GM23338 (cell line): ENCODE results near the gene BAD. TPM values are rescaled to one million over a fixed set of nuclear protein-coding genes. Genes with fewer than 3 reads are reported as not detected.

Source experiments
- ATAC-seq: fragments of 200-7000 bp; cut with Tn5 transposase; 3 replicates; pipeline ENCODE4 v1.9.1; 2020
- DNase-seq: peaks from one replicate; pipeline ENCODE4 v3.0.0-alpha.2; 2015; ENCODE audit warnings: low spot score
- H2AFZ ChIP-seq: fragments of 200-600 bp; sonication (generic); 2 replicates; pipeline ENCODE4 v1.8.0; 2016; ENCODE audit warnings: antibody characterized with exemption, mild to moderate bottlenecking, moderate library complexity
- H3F3A ChIP-seq: fragments of 200-600 bp; sonication (generic); replicated peaks from 2 replicates; pipeline ENCODE4 v1.8.0; 2017; ENCODE audit warnings: antibody characterized with exemption, mixed run types, low read depth
- H3K27ac ChIP-seq: fragments of 200-600 bp; sonication (generic); 2 replicates; pipeline ENCODE4 v1.6.1; 2016; ENCODE audit warnings: low read depth
- H3K27me3 ChIP-seq: fragments of 200-600 bp; sonication (generic); 2 replicates; pipeline ENCODE4 v1.8.0; 2016; ENCODE audit warnings: mild to moderate bottlenecking, mixed run types, moderate library complexity; ENCODE audit not compliant: insufficient read depth
- H3K36me3 ChIP-seq: fragments of 200-600 bp; sonication (generic); 2 replicates; pipeline ENCODE4 v1.8.0; 2016; ENCODE audit warnings: mild to moderate bottlenecking; ENCODE audit not compliant: insufficient read depth
- H3K4me1 ChIP-seq: fragments of 200-600 bp; sonication (generic); 2 replicates; pipeline ENCODE4 v1.8.0; 2016; ENCODE audit warnings: mild to moderate bottlenecking, moderate library complexity; ENCODE audit not compliant: insufficient read depth
- H3K4me2 ChIP-seq: fragments of 200-600 bp; sonication (generic); 2 replicates; pipeline ENCODE4 v1.7.1; 2017; ENCODE audit warnings: mixed run types
- H3K4me3 ChIP-seq: fragments of 200-600 bp; sonication (generic); 2 replicates; pipeline ENCODE4 v1.6.1; 2016; ENCODE audit warnings: mixed run types
- H3K79me2 ChIP-seq: fragments of 200-600 bp; sonication (generic); replicated peaks from 2 replicates; pipeline ENCODE4 v1.8.0; 2017; ENCODE audit warnings: mild to moderate bottlenecking; ENCODE audit not compliant: insufficient read depth
- H3K9me2 ChIP-seq: fragments of 200-600 bp; sonication (generic); 2 replicates; pipeline ENCODE4 v1.8.0; 2017; ENCODE audit not compliant: insufficient read depth
- H4K20me1 ChIP-seq: fragments of 200-600 bp; sonication (generic); replicated peaks from 2 replicates; pipeline ENCODE4 v1.8.0; 2017; ENCODE audit warnings: mild to moderate bottlenecking; ENCODE audit not compliant: insufficient read depth
- H3K27ac Mint-ChIP-seq: 2 replicates; pipeline ENCODE4 v1.8.0; 2020; ENCODE audit warnings: inconsistent platforms, mild to moderate bottlenecking, moderate library complexity, mixed read lengths
- H3K27me3 Mint-ChIP-seq: 3 replicates; pipeline ENCODE4 v1.8.0; 2022; ENCODE audit warnings: low read depth, mild to moderate bottlenecking, moderate library complexity, mixed read lengths, inconsistent platforms; ENCODE audit not compliant: insufficient read depth, poor library complexity
- H3K36me3 Mint-ChIP-seq: 3 replicates; pipeline ENCODE4 v1.8.0; 2021; ENCODE audit warnings: low read depth, mild to moderate bottlenecking, inconsistent platforms, moderate library complexity, mixed read lengths
- H3K4me1 Mint-ChIP-seq: 3 replicates; pipeline ENCODE4 v1.8.0; 2020; ENCODE audit warnings: mild to moderate bottlenecking, inconsistent platforms, mixed read lengths
- H3K4me3 Mint-ChIP-seq: 3 replicates; pipeline ENCODE4 v1.8.0; 2021; ENCODE audit warnings: moderate library complexity, mild to moderate bottlenecking, inconsistent platforms, mixed read lengths
- H3K9me3 Mint-ChIP-seq: 3 replicates; pipeline ENCODE4 v1.8.0; 2020; ENCODE audit warnings: moderate library complexity, mild to moderate bottlenecking, inconsistent platforms, mixed read lengths
- JUNB ChIP-seq: IDR thresholded peaks from one replicate; pipeline ENCODE4 v1.6.1; 2016; ENCODE audit warnings: antibody characterized with exemption; ENCODE audit not compliant: unreplicated experiment
- NANOG ChIP-seq: IDR thresholded peaks from 2 replicates; pipeline ENCODE4 v1.6.1; 2016; ENCODE audit warnings: antibody characterized with exemption, borderline replicate concordance
- POLR2AphosphoS5 ChIP-seq: IDR thresholded peaks from 2 replicates; pipeline ENCODE4 v1.6.1; 2016; ENCODE audit warnings: antibody characterized with exemption, low read depth
- ZNF114 ChIP-seq: fragments of 250-450 bp; sonication (Bioruptor Pico); IDR thresholded peaks from 2 replicates; pipeline ENCODE4 v1.5.0; 2020; ENCODE audit warnings: mild to moderate bottlenecking, moderate library complexity
- polyA plus RNA-seq: library from polyadenylated mRNA; unstranded; fragments of >200 nt; fragmentation: Nextera tagmentation; extraction: Ambion mirVana; gene quantifications from 2 replicates; pipeline ENCODE4 v1.2.1, GENCODE V29; 2016
- total RNA-seq: library from RNA; depleted of rRNA; stranded (reverse); fragments of >200 nt; shearing (Covaris generic); gene quantifications from 2 replicates; pipeline ENCODE4 v1.2.3, GENCODE V29; 2014
- TF ChIP-seq, protein P1 (sequence below): fragments of 250-450 bp; sonication (Bioruptor Pico); IDR thresholded peaks from 2 replicates; pipeline ENCODE4 v1.5.0; 2020; ENCODE audit warnings: mild to moderate bottlenecking, moderate library complexity
- TF ChIP-seq, protein P2 (sequence below), 2 experiments: fragments of 200-600 bp in 1 of 2; sonication (generic) in 1 of 2; conservative IDR thresholded peaks; 2 replicates each; pipeline versions ENCODE4 v1.5.1 to v1.6.1; 2016 to 2017; ENCODE audit warnings: antibody characterized with exemption in 2 of 2, low read depth in 2 of 2, mild to moderate bottlenecking in 2 of 2, moderate library complexity in 1 of 2
- TF ChIP-seq, protein P3 (sequence below): IDR thresholded peaks from 2 replicates; pipeline ENCODE4 v1.6.1; 2016; ENCODE audit warnings: antibody characterized with exemption
- TF ChIP-seq, protein P4 (sequence below): IDR thresholded peaks from one replicate; pipeline ENCODE4 v1.6.1; 2018; ENCODE audit warnings: antibody characterized with exemption; ENCODE audit not compliant: unreplicated experiment

Gene BAD
- total and polyA plus RNA-seq, 2 experiments from 2014 or later = 46.3 to 46.4 TPM

DNA sequence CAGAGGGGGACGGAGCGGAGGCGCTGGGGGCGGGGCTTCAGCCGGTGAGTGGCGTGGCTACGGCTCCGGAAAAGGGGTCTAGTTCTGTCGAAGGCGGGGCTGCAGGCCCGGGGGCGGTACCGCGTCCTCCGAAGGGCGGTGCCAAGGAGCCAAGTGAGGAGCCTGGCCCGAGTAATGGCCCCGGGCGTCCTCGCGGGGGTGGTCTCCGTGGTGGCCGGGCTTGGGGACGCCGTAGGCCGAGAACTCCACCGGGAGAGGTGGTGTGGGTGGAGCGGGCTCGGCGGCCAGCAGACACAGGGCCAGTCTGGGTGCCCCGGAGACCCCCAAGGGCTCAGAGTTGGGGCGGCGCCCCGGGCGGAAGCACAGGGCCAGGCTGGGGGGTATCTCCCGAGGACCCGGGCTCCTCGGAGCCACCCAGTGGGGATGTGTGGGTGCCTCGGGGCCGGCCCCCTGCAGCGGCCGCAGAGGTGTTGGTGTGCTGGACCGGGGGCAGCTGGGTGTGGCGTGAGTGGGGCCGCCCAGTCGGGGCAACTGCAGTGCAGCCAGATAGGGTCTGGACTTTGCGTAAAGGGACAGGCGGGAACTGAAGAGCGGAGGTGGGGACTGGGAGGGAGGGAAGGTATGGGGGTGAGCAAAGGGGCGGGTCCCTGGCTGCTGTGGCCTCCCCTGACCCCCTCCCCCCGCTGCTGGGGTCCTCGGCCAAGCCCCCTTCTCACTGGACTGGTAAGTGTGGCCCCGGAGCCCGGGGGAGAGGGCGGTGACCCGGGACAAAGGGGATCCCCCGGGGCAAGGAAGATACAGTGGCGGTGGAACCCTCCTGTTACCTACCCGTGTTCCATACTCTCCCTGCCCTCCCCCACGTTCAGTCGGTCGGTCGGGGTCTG is 42.7 kb downstream of the BAD start (continued):
- TF ChIP-seq, protein P1, sequence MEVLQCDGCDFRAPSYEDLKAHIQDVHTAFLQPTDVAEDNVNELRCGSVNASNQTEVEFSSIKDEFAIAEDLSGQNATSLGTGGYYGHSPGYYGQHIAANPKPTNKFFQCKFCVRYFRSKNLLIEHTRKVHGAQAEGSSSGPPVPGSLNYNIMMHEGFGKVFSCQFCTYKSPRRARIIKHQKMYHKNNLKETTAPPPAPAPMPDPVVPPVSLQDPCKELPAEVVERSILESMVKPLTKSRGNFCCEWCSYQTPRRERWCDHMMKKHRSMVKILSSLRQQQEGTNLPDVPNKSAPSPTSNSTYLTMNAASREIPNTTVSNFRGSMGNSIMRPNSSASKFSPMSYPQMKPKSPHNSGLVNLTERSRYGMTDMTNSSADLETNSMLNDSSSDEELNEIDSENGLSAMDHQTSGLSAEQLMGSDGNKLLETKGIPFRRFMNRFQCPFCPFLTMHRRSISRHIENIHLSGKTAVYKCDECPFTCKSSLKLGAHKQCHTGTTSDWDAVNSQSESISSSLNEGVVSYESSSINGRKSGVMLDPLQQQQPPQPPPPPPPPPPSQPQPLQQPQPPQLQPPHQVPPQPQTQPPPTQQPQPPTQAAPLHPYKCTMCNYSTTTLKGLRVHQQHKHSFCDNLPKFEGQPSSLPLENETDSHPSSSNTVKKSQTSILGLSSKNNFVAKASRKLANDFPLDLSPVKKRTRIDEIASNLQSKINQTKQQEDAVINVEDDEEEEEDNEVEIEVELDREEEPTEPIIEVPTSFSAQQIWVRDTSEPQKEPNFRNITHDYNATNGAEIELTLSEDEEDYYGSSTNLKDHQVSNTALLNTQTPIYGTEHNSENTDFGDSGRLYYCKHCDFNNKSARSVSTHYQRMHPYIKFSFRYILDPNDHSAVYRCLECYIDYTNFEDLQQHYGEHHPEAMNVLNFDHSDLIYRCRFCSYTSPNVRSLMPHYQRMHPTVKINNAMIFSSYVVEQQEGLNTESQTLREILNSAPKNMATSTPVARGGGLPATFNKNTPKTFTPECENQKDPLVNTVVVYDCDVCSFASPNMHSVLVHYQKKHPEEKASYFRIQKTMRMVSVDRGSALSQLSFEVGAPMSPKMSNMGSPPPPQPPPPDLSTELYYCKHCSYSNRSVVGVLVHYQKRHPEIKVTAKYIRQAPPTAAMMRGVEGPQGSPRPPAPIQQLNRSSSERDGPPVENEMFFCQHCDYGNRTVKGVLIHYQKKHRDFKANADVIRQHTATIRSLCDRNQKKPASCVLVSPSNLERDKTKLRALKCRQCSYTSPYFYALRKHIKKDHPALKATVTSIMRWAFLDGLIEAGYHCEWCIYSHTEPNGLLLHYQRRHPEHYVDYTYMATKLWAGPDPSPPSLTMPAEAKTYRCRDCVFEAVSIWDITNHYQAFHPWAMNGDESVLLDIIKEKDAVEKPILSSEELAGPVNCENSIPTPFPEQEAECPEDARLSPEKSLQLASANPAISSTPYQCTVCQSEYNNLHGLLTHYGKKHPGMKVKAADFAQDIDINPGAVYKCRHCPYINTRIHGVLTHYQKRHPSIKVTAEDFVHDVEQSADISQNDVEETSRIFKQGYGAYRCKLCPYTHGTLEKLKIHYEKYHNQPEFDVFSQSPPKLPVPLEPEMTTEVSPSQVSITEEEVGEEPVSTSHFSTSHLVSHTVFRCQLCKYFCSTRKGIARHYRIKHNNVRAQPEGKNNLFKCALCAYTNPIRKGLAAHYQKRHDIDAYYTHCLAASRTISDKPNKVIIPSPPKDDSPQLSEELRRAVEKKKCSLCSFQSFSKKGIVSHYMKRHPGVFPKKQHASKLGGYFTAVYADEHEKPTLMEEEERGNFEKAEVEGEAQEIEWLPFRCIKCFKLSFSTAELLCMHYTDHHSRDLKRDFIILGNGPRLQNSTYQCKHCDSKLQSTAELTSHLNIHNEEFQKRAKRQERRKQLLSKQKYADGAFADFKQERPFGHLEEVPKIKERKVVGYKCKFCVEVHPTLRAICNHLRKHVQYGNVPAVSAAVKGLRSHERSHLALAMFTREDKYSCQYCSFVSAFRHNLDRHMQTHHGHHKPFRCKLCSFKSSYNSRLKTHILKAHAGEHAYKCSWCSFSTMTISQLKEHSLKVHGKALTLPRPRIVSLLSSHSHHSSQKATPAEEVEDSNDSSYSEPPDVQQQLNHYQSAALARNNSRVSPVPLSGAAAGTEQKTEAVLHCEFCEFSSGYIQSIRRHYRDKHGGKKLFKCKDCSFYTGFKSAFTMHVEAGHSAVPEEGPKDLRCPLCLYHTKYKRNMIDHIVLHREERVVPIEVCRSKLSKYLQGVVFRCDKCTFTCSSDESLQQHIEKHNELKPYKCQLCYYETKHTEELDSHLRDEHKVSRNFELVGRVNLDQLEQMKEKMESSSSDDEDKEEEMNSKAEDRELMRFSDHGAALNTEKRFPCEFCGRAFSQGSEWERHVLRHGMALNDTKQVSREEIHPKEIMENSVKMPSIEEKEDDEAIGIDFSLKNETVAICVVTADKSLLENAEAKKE (CRISPR knock-in tag) = no peak
- TF ChIP-seq, protein P2, sequence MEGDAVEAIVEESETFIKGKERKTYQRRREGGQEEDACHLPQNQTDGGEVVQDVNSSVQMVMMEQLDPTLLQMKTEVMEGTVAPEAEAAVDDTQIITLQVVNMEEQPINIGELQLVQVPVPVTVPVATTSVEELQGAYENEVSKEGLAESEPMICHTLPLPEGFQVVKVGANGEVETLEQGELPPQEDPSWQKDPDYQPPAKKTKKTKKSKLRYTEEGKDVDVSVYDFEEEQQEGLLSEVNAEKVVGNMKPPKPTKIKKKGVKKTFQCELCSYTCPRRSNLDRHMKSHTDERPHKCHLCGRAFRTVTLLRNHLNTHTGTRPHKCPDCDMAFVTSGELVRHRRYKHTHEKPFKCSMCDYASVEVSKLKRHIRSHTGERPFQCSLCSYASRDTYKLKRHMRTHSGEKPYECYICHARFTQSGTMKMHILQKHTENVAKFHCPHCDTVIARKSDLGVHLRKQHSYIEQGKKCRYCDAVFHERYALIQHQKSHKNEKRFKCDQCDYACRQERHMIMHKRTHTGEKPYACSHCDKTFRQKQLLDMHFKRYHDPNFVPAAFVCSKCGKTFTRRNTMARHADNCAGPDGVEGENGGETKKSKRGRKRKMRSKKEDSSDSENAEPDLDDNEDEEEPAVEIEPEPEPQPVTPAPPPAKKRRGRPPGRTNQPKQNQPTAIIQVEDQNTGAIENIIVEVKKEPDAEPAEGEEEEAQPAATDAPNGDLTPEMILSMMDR (conservative IDR thresholded peaks at IDR 0.05; ENCODE audit: low read depth in 2 of 2) = no peak
- TF ChIP-seq POLR2AphosphoS5 = peak; percentile 67; the same call in 1 of the 2 replicates
- no peak for TF ChIP-seq ZNF114 (CRISPR knock-in tag)

DNA sequence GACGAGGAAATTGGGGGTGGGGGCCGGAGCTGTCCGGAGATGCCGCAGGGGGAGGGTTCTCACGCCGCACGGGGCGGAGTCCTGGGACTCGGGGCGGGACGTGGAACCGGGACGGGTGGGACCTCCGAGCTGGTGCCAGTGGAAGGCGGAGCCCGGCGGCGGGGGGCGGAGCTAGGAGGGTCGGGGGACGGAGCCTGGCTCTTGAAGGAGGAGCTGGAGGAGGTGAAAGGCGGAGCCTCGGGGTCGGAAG is 43.3 kb downstream of the BAD start:
- peaks cover 17% of the 10 kb centered on the region; the same call in 1 of the 2 replicates for H3K4me1 ChIP-seq
- peaks cover 28% of the 10 kb centered on the region for H3F3A ChIP-seq
- Mint-ChIP-seq H3K4me1 (peaks cover 27% of the 10 kb centered on the region), H3K36me3 (peaks cover 24% of the 10 kb centered on the region), H3K9me3 (no peaks in the 10 kb centered on the region), H3K27ac (peak overlapping the region; percentile 98), H3K4me3 (peak overlapping the region; percentile 93), H3K27me3 (peaks cover 30% of the 10 kb centered on the region)
- H2AFZ ChIP-seq = no peak overlapping the region; the same call in 1 of the 2 replicates
- H3K79me2 ChIP-seq = peaks cover 25% of the 10 kb centered on the region
- H4K20me1 ChIP-seq = no peaks in the 10 kb centered on the region; the same call in 1 of the 2 replicates
- DNase-seq (no peak), ATAC-seq (peak; percentile 62)
- peak overlapping the region; percentile 96 for H3K4me2 ChIP-seq
- H3K9me2 ChIP-seq = no peaks in the 10 kb centered on the region
- no peaks in the 10 kb centered on the region for H3K36me3 ChIP-seq
- H3K27ac ChIP-seq = peak overlapping the region; percentile 94; the same call in 1 of the 2 replicates
- H3K27me3 ChIP-seq = no peaks in the 10 kb centered on the region
- H3K4me3 ChIP-seq = peak overlapping the region; percentile 97
- TF ChIP-seq, protein P3, sequence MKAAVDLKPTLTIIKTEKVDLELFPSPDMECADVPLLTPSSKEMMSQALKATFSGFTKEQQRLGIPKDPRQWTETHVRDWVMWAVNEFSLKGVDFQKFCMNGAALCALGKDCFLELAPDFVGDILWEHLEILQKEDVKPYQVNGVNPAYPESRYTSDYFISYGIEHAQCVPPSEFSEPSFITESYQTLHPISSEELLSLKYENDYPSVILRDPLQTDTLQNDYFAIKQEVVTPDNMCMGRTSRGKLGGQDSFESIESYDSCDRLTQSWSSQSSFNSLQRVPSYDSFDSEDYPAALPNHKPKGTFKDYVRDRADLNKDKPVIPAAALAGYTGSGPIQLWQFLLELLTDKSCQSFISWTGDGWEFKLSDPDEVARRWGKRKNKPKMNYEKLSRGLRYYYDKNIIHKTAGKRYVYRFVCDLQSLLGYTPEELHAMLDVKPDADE = no peak
- TF ChIP-seq, protein P2 (conservative IDR thresholded peaks at IDR 0.05; ENCODE audit: low read depth in 2 of 2) = no peak
- no peak for TF ChIP-seq POLR2AphosphoS5
- no peak for TF ChIP-seq NANOG
- TF ChIP-seq, protein P4, sequence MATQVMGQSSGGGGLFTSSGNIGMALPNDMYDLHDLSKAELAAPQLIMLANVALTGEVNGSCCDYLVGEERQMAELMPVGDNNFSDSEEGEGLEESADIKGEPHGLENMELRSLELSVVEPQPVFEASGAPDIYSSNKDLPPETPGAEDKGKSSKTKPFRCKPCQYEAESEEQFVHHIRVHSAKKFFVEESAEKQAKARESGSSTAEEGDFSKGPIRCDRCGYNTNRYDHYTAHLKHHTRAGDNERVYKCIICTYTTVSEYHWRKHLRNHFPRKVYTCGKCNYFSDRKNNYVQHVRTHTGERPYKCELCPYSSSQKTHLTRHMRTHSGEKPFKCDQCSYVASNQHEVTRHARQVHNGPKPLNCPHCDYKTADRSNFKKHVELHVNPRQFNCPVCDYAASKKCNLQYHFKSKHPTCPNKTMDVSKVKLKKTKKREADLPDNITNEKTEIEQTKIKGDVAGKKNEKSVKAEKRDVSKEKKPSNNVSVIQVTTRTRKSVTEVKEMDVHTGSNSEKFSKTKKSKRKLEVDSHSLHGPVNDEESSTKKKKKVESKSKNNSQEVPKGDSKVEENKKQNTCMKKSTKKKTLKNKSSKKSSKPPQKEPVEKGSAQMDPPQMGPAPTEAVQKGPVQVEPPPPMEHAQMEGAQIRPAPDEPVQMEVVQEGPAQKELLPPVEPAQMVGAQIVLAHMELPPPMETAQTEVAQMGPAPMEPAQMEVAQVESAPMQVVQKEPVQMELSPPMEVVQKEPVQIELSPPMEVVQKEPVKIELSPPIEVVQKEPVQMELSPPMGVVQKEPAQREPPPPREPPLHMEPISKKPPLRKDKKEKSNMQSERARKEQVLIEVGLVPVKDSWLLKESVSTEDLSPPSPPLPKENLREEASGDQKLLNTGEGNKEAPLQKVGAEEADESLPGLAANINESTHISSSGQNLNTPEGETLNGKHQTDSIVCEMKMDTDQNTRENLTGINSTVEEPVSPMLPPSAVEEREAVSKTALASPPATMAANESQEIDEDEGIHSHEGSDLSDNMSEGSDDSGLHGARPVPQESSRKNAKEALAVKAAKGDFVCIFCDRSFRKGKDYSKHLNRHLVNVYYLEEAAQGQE = no peak
- TF ChIP-seq JUNB = no peak
